ENCODE results near the gene MED9.

The MED9 gene

GRCh38 chr17:17540935-17541639 lies 64.3 kb downstream of the MED9 start:
- no peak for DNase-seq

- DNase-seq = no peak
Measured at GRCh38 chr17:17541640-17542001, 64.8 kb downstream of the MED9 start.
